Stimulated activated CD8-positive, alpha-beta memory T cell treated with anti-CD3 and anti-CD28 coated beads, Interleukin-12 subunit alpha, Interleukin-12 subunit beta, amount 100 ng/mL, for 24 hours (primary cell): Measurements from ENCODE around the gene ITPKC.
"Not testable (repeated sequence)": the region's sequence is repeated elsewhere in the genome, so short reads cannot be mapped to it uniquely, and the experiment has no call there.

ENCODE experiments used
- DNase-seq: peaks from one replicate; pipeline ENCODE4 v3.0.0-alpha.2; 2020; ENCODE audit errors: extremely low read depth

Gene ITPKC

GRCh38 chr19:40716031-40716481, 856 bp upstream of the ITPKC start:
- DNase-seq = peak; percentile 42

GRCh38 chr19:40717325-40717879, 490 bp downstream of the ITPKC start:
- DNase-seq = no peak

GRCh38 chr19:40717880-40718773, 1.2 kb downstream of the ITPKC start:
- no peak for DNase-seq

GRCh38 chr19:40718774-40719391, 2.0 kb downstream of the ITPKC start:
- DNase-seq = no peak

GRCh38 chr19:40719414-40719894, 2.5 kb downstream of the ITPKC start:
- DNase-seq = no peak

- DNase-seq = no peak
Observed at GRCh38 chr19:40721140-40721486, 4.2 kb downstream of the ITPKC start.

GRCh38 chr19:40721936-40722661, 5.2 kb downstream of the ITPKC start:
- no peak for DNase-seq

- no peak for DNase-seq
Observed at GRCh38 chr19:40723661-40724254, 6.8 kb downstream of the ITPKC start.

GRCh38 chr19:40724315-40724714, 7.4 kb downstream of the ITPKC start:
- no peak for DNase-seq

- no peak for DNase-seq
Observed at GRCh38 chr19:40724855-40725254, 7.9 kb downstream of the ITPKC start.

- no peak for DNase-seq
Observed at GRCh38 chr19:40726279-40726678, 9.4 kb downstream of the ITPKC start.

- DNase-seq = not testable (repeated sequence)
Observed at GRCh38 chr19:40730065-40730464, 13.2 kb downstream of the ITPKC start.

GRCh38 chr19:40732304-40732703, 15.4 kb downstream of the ITPKC start:
- not testable (repeated sequence) for DNase-seq

- no peak for DNase-seq
Observed at GRCh38 chr19:40733149-40733548, 16.2 kb downstream of the ITPKC start.

- no peak for DNase-seq
Observed at GRCh38 chr19:40735013-40735771, 18.3 kb downstream of the ITPKC start.

GRCh38 chr19:40736661-40737060, 19.7 kb downstream of the ITPKC start:
- no peak for DNase-seq

GRCh38 chr19:40737102-40737644, 20.3 kb downstream of the ITPKC start:
- no peak for DNase-seq

GRCh38 chr19:40739030-40739839, 22.3 kb downstream of the ITPKC start:
- no peak for DNase-seq

- no peak for DNase-seq
Observed at GRCh38 chr19:40739871-40740703, 23.2 kb downstream of the ITPKC start.
